ENCODE results near the gene AJAP1. TPM values are rescaled to one million over a fixed set of nuclear protein-coding genes. Genes with fewer than 3 reads are reported as not detected.
A peak's percentile ranks its signal among the peaks of the same experiment; 100 is the strongest.

The AJAP1 gene
- total RNA-seq, 1 donor from 2014 or later, result 7.3 TPM

- DNase-seq, result no peak
Measured at GRCh38 chr1:4684136-4684535, 29.7 kb downstream of the AJAP1 start.

GRCh38 chr1:4684864-4685522, 30.6 kb downstream of the AJAP1 start:
- no peak for DNase-seq

GRCh38 chr1:4685523-4685865, 31.1 kb downstream of the AJAP1 start:
- DNase-seq, result no peak

GRCh38 chr1:4687943-4688342, 33.5 kb downstream of the AJAP1 start:
- no peak for DNase-seq

GRCh38 chr1:4689271-4689935, 35.0 kb downstream of the AJAP1 start:
- peak; percentile 36 for DNase-seq

GRCh38 chr1:4689941-4690635, 35.7 kb downstream of the AJAP1 start:
- DNase-seq, result no peak

- no peak for DNase-seq
Measured at GRCh38 chr1:4690951-4691675, 36.7 kb downstream of the AJAP1 start.

- DNase-seq, result no peak
Measured at GRCh38 chr1:4691766-4692405, 37.5 kb downstream of the AJAP1 start.

- no peak for DNase-seq
Measured at GRCh38 chr1:4692437-4692836, 38.0 kb downstream of the AJAP1 start.

GRCh38 chr1:4693331-4693730, 38.9 kb downstream of the AJAP1 start:
- no peak for DNase-seq

GRCh38 chr1:4693891-4694290, 39.5 kb downstream of the AJAP1 start:
- no peak for DNase-seq

GRCh38 chr1:4694492-4694891, 40.1 kb downstream of the AJAP1 start:
- DNase-seq, result no peak

- no peak for DNase-seq
Measured at GRCh38 chr1:4695241-4695640, 40.8 kb downstream of the AJAP1 start.

GRCh38 chr1:4696161-4696745, 41.8 kb downstream of the AJAP1 start:
- DNase-seq, result no peak

GRCh38 chr1:4696753-4697152, 42.3 kb downstream of the AJAP1 start:
- DNase-seq, result no peak

- DNase-seq, result peak; percentile 25
Measured at GRCh38 chr1:4697801-4698200, 43.4 kb downstream of the AJAP1 start.

GRCh38 chr1:4698911-4699310, 44.5 kb downstream of the AJAP1 start:
- no peak for DNase-seq

GRCh38 chr1:4699376-4700301, 45.2 kb downstream of the AJAP1 start:
- no peak for DNase-seq

GRCh38 chr1:4700801-4701200, 46.4 kb downstream of the AJAP1 start:
- peak; percentile 90 for DNase-seq

GRCh38 chr1:4701276-4701675, 46.9 kb downstream of the AJAP1 start:
- DNase-seq, result no peak

GRCh38 chr1:4702464-4702863, 48.1 kb downstream of the AJAP1 start:
- DNase-seq, result no peak
